GM23248 (cell line): Measurements from ENCODE around the gene KDM3B.

Source experiments
- EZH2 ChIP-seq: fragments of 200-600 bp; sonication (generic); IDR thresholded peaks from 2 replicates; pipeline ENCODE4 v1.6.1; 2018; ENCODE audit warnings: antibody characterized with exemption, mild to moderate bottlenecking; ENCODE audit not compliant: insufficient read depth, poor library complexity, severe bottlenecking
- EZH2phosphoT487 ChIP-seq: fragments of 200-600 bp; sonication (generic); IDR thresholded peaks from 2 replicates; pipeline ENCODE4 v1.6.1; 2018; ENCODE audit warnings: antibody characterized with exemption, moderate library complexity, mild to moderate bottlenecking, low read depth; ENCODE audit not compliant: insufficient read depth

DNA sequence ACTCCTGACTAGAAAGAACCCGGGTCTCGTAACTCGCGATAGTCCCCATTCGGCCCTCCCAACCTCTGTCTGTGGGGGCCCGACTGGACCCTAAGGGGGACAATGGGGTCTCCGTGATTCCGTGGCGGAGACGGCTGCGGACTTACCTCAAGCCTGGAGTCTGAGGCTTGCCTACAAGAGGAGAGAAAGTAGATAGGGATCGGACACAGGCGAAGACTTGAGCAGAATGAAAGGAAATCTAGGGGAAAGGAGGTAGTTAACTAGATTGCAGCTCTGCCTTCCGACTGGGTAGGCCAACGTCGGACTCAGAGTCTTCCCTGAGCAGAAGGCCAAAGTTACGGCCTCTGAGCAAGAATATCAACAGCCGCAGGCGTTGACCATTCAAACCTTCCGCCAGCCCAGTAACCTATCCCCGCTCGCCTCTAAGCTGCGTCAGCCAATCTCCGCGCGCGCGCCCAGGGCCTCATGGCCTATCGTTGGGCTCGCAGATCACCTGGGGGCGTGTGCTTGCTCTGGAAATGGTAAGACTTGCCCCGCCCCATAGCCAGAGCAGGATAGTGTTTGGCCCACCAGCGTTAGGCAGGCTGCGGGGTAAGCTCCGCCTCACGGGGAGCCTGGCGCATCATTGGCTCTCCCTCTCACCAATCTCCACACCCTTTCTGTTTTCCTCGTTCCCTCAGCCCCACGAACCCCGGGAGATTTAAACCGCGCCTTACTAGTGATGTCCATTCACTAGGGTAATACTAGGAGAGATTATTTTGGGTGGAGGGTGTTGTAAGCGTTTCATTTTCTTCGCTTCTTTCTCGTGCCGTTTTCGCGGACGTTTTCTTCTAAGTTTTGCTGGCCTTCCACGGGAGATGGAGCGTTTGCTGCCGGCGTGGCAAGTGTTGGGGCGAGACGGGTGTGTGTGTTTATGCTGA lies 20.8 kb upstream of the KDM3B start, which contains the start of gene CDC25C:
- no peak for TF ChIP-seq EZH2phosphoT487
- no peak for TF ChIP-seq EZH2
